ENCODE measurements around the gene PIGX.

DNA sequence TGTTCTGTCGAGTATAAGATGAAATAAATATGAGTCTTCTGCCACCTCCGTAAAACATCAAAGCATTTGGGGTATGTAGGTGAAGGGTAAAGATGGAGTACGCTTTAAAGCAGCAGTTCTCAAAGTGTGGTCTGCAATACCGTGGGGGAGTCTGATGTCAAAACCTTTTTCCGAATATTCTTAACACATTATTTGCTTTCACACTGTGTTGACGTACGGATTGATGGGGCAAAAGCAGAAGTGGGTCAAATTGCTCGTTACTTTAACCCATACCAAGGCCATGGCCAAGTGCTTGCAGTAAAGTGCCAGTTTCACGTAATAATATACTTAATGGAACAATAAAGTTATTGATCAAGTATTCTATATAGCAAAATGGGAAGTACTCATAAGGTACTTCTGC lies 63.8 kb downstream of the PIGX start:
- TF ChIP-seq CTCF (conservative IDR thresholded peaks at IDR 0.05), result no peak
- TF ChIP-seq ZFX (IDR thresholded peaks at IDR 0.05), result no peak
